ENCODE measurements around the gene TACC3. TPM values are rescaled to one million over a fixed set of nuclear protein-coding genes. Genes with fewer than 3 reads are reported as not detected.

Gene TACC3
- total and polyA plus RNA-seq, 2 experiments from 2014 or later = 9.7 to 18.2 TPM

DNA sequence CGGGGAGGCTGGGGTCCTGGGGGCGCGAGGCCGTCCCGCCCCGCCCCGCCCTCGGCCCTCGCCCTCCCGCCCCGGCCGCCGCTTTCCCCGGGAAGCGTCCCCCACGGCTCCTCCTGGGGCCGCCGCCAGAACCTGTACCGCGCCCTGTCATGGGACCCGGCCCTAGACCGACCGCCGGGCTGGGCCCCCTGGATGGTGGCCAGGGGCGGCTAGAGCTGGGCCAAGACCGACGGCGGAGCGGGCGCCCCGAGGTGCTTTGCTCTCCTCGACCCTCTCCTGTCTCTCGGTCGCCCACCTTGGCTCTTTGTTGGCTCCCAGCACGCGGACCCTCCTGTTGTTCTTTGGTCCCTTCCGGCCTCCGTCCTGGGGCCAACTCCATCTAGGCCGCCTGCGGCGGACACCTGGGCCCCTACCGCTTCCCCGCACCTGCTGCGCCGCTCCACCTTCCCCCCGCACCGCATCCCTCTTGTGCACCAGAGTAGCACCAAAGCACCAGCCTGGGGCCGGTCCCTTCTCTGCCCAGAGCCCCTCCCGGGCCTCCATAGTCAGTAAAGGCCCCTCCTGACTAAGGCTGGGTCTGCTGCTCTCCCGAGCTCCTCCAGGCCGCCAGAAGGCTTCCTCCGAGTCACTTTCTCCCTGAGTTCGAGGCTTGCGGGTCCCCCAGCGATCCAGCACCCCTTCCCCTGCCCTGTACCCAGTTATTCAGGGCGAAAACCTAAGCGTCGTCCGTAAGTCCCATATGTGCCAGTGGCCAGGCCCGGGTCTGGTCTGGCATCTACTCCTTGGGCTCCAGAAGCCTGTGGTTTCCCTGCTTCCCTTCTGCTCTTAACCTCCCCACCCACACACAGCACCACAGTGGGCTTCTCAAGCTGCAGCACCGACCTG lies 587 bp downstream of the TACC3 start:
- Histone ChIP-seq H3K9ac (peak overlapping the region; percentile 63), H3K4me1 (ENCODE audit: insufficient read depth) (peaks cover 15% of the 10 kb centered on the region), H3K27ac (no peak overlapping the region), H3K4me3 (peak overlapping the region; percentile 92), H3K36me3 (ENCODE audit: low read depth) (no peaks in the 10 kb centered on the region), H4K20me1 (ENCODE audit: insufficient read depth) (no peaks in the 10 kb centered on the region), H3F3A (ENCODE audit: insufficient read depth) (no peaks in the 10 kb centered on the region), H3K27me3 (replicated peaks; ENCODE audit: insufficient read depth) (no peaks in the 10 kb centered on the region), H3K9me2 (ENCODE audit: insufficient read depth) (no peaks in the 10 kb centered on the region), H3K79me2 (ENCODE audit: insufficient read depth) (peaks cover 85% of the 10 kb centered on the region), H2AFZ (no peak overlapping the region), H3K4me2 (ENCODE audit: unreplicated experiment) (peak overlapping the region; percentile 44), H3K9me3 (ENCODE audit: low read depth) (no peaks in the 10 kb centered on the region)
- in situ Hi-C loops (cut with MboI) = no loop called here
- 9 to 12% methylated on average over 37 to 43 of the region's 61 CpGs for WGBS, 2 experiments (ENCODE audit: low coverage in 1 of 2, low lambda C conversion rate in 2 of 2, missing lambda C conversion rate in 2 of 2)
- DNase-seq = peak; percentile 32
- TF ChIP-seq EZH2phosphoT487 (IDR thresholded peaks at IDR 0.05; ENCODE audit: insufficient read depth, low read depth) = no peak
- no peak for TF ChIP-seq EZH2 (IDR thresholded peaks at IDR 0.05; ENCODE audit: insufficient read depth, poor library complexity, severe bottlenecking)

DNA sequence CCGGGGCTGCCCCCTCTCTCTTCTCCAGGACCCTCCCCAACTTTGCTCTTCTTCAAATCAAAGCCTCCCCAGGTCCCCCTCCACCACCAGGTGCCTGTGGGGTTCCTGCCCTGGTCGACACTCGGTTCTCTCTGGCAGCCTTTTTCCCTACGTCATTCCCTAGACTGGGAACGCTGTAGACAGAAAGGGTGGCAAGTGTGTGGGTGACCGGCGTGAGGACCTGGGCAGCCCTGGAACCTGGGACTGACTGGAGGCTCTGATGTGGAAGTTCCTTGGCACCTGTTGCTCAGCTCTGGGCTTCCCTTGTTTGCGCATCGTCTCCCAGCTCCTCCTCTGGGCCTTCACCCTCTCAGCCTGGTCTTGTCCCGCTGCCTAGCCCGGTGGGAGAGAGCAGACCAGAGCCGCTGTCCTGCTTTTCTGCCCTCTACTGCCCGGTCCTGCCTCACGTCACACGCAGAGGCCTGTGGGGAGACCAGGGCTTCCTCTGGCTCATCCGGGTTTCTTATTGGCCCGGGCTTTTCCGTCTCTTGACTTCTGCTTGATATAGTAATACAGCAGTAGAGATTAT lies 1.3 kb downstream of the TACC3 start:
- H3K4me3 ChIP-seq = peak overlapping the region; percentile 92
- H3K4me1 ChIP-seq (ENCODE audit: insufficient read depth) = peaks cover 22% of the 10 kb centered on the region
- in situ Hi-C loops (cut with MboI) = no loop called here
- H4K20me1 ChIP-seq (ENCODE audit: insufficient read depth) = no peaks in the 10 kb centered on the region
- WGBS, 2 experiments (ENCODE audit: low coverage in 1 of 2, low lambda C conversion rate in 2 of 2, missing lambda C conversion rate in 2 of 2) = 74 to 76% methylated on average over 18 of the region's 18 CpGs
- no peaks in the 10 kb centered on the region for H3K27me3 ChIP-seq (replicated peaks; ENCODE audit: insufficient read depth)
- H3K9me3 ChIP-seq (ENCODE audit: low read depth) = no peaks in the 10 kb centered on the region
- TF ChIP-seq EZH2phosphoT487 (IDR thresholded peaks at IDR 0.05; ENCODE audit: insufficient read depth, low read depth) = no peak
- no peak for TF ChIP-seq EZH2 (IDR thresholded peaks at IDR 0.05; ENCODE audit: insufficient read depth, poor library complexity, severe bottlenecking)
- peak overlapping the region; percentile 44 for H3K4me2 ChIP-seq (ENCODE audit: unreplicated experiment)
- H3F3A ChIP-seq (ENCODE audit: insufficient read depth) = no peaks in the 10 kb centered on the region
- H3K9ac ChIP-seq = peak overlapping the region; percentile 63
- peaks cover 83% of the 10 kb centered on the region for H3K79me2 ChIP-seq (ENCODE audit: insufficient read depth)
- no peaks in the 10 kb centered on the region for H3K9me2 ChIP-seq (ENCODE audit: insufficient read depth)
- no peak overlapping the region for H2AFZ ChIP-seq
- no peak for DNase-seq
- no peaks in the 10 kb centered on the region for H3K36me3 ChIP-seq (ENCODE audit: low read depth)
- no peak overlapping the region for H3K27ac ChIP-seq

DNA sequence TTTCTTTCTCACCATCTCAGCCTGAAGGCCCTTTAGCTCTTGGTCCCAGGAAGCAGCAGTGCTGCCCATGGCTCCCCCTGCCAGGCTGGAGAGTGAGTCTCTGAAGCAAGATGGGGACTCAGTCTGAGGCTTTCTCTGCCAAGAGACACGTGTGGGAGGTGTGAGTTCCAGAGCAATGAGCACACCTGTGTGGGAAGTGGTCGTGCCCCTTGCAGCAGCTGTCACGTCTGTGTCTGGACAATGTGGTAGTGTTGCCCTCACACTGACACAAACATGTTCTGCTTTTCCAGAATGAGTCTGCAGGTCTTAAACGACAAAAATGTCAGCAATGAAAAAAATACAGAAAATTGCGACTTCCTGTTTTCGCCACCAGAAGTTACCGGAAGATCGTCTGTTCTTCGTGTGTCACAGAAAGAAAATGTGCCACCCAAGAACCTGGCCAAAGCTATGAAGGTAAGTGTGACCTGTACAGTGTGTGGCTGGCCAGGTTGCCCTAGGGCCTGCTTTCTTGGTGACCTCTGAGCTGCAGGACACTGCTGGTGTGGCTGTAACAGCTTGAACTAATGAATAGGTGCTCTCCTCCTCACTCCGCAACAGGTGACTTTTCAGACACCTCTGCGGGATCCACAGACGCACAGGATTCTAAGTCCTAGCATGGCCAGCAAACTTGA lies 1.9 kb downstream of the TACC3 start:
- H3K4me3 ChIP-seq = no peak overlapping the region; the same call in 1 of the 2 replicates
- H3K79me2 ChIP-seq (ENCODE audit: insufficient read depth) = peaks cover 83% of the 10 kb centered on the region
- H3K4me1 ChIP-seq (ENCODE audit: insufficient read depth) = peaks cover 24% of the 10 kb centered on the region
- no peaks in the 10 kb centered on the region for H3K27me3 ChIP-seq (replicated peaks; ENCODE audit: insufficient read depth)
- no peaks in the 10 kb centered on the region for H3K9me3 ChIP-seq (ENCODE audit: low read depth)
- H3K27ac ChIP-seq = no peak overlapping the region
- no peak overlapping the region for H3K4me2 ChIP-seq (ENCODE audit: unreplicated experiment)
- TF ChIP-seq EZH2phosphoT487 (IDR thresholded peaks at IDR 0.05; ENCODE audit: insufficient read depth, low read depth) (no peak), EZH2 (IDR thresholded peaks at IDR 0.05; ENCODE audit: insufficient read depth, poor library complexity, severe bottlenecking) (no peak)
- H3K9ac ChIP-seq = peak overlapping the region; percentile 63; the same call in 1 of the 2 replicates
- WGBS, 2 experiments (ENCODE audit: low coverage in 1 of 2, low lambda C conversion rate in 2 of 2, missing lambda C conversion rate in 2 of 2) = 78 to 79% methylated on average over 12 of the region's 12 CpGs
- H3K9me2 ChIP-seq (ENCODE audit: insufficient read depth) = no peaks in the 10 kb centered on the region
- no peak overlapping the region for H2AFZ ChIP-seq
- H4K20me1 ChIP-seq (ENCODE audit: insufficient read depth) = no peaks in the 10 kb centered on the region
- no peak for DNase-seq
- no peaks in the 10 kb centered on the region for H3K36me3 ChIP-seq (ENCODE audit: low read depth)
- no peaks in the 10 kb centered on the region for H3F3A ChIP-seq (ENCODE audit: insufficient read depth)
- in situ Hi-C loops (cut with MboI) = no loop called here

DNA sequence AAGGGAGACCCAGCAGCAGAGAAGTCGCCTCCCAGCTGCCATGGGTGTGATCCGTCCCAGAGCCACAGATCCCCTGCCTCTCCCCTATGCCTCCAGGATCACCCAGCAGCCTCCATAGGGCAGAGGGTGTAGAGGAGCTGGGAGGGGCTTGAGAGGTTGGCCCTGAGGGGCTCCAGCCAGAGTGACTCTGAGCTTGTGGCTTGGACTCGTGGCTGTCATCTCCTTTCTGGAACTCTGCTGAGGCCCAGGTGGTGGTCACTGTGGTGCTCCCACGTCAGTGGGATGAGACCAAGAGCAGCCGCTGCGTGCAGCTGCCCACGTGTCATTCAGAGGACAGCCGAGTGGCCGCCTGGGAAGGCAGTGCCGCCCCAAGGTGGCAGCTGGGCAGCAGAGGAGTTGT lies 4.2 kb downstream of the TACC3 start:
- H3K4me2 ChIP-seq (ENCODE audit: unreplicated experiment) = no peak overlapping the region
- no peaks in the 10 kb centered on the region for H3F3A ChIP-seq (ENCODE audit: insufficient read depth)
- peaks cover 83% of the 10 kb centered on the region for H3K79me2 ChIP-seq (ENCODE audit: insufficient read depth)
- 91 to 92% methylated on average over 10 of the region's 10 CpGs for WGBS, 2 experiments (ENCODE audit: low coverage in 1 of 2, low lambda C conversion rate in 2 of 2, missing lambda C conversion rate in 2 of 2)
- H3K4me3 ChIP-seq = no peak overlapping the region
- in situ Hi-C loops (cut with MboI) = no loop called here
- no peak overlapping the region for H3K9ac ChIP-seq
- no peak overlapping the region for H3K27ac ChIP-seq
- H3K9me3 ChIP-seq (ENCODE audit: low read depth) = no peaks in the 10 kb centered on the region
- H3K27me3 ChIP-seq (replicated peaks; ENCODE audit: insufficient read depth) = no peaks in the 10 kb centered on the region
- 0 out of 2 replicates have a peak, but pooled peaks cover 4% of the 10 kb centered on the region for H3K36me3 ChIP-seq (ENCODE audit: low read depth)
- peaks cover 21% of the 10 kb centered on the region for H3K4me1 ChIP-seq (ENCODE audit: insufficient read depth)
- H4K20me1 ChIP-seq (ENCODE audit: insufficient read depth) = no peaks in the 10 kb centered on the region
- no peak overlapping the region for H2AFZ ChIP-seq
- H3K9me2 ChIP-seq (ENCODE audit: insufficient read depth) = no peaks in the 10 kb centered on the region
- no peak for TF ChIP-seq EZH2phosphoT487 (IDR thresholded peaks at IDR 0.05; ENCODE audit: insufficient read depth, low read depth)
- TF ChIP-seq EZH2 (IDR thresholded peaks at IDR 0.05; ENCODE audit: insufficient read depth, poor library complexity, severe bottlenecking) = no peak
- no peak for DNase-seq

Data from GM23248 (cell line).